H1 (cell line): ENCODE results near the gene ZBED5.

Experiments
- CTCF ChIP-seq, 3 experiments: IDR thresholded peaks; 1 replicate in 2 of 3; 2 replicates in 1 of 3; pipeline versions ENCODE4 v1.5.1 to v1.6.1; 2011; ENCODE audit warnings: low read length in 3 of 3, mild to moderate bottlenecking in 3 of 3, inconsistent platforms in 2 of 3, low read depth in 1 of 3, moderate library complexity in 1 of 3; ENCODE audit not compliant: insufficient read depth in 1 of 3; ENCODE audit errors: control extremely low read depth in 1 of 3
- HDAC2 ChIP-seq, 2 experiments: fragments of 300-600 bp in 1 of 2; sonication (generic) in 1 of 2; IDR thresholded peaks; 2 replicates each; pipeline ENCODE4 v1.6.1; 2011 to 2012; ENCODE audit warnings: low read depth in 2 of 2, low read length in 2 of 2, mild to moderate bottlenecking in 2 of 2, moderate library complexity in 2 of 2, borderline replicate concordance in 1 of 2, inconsistent platforms in 1 of 2
- POLR2AphosphoS5 ChIP-seq: IDR thresholded peaks from 2 replicates; pipeline ENCODE4 v1.6.1; 2011; ENCODE audit warnings: low read depth, low read length
- RFX5 ChIP-seq: IDR thresholded peaks from 2 replicates; pipeline ENCODE4 v1.6.1; 2011; ENCODE audit warnings: low read depth, low read length, improper control_type of control experiment, borderline replicate concordance

- TF ChIP-seq RFX5 (no peak), CTCF (IDR thresholded peaks at IDR 0.05; ENCODE audit: control extremely low read depth in 1 of 3, insufficient read depth in 1 of 3, low read depth in 1 of 3, low read length in 3 of 3) (no peak), POLR2AphosphoS5 (no peak), HDAC2 (IDR thresholded peaks at IDR 0.05; ENCODE audit: borderline replicate concordance in 1 of 2, low read depth in 2 of 2, low read length in 2 of 2) (no peak)
Observed at GRCh38 chr11:10868352-10868751, 10.5 kb upstream of the ZBED5 start.
